HG03354 (cell line): ENCODE results near the gene WDR59.

Experiments
- ATAC-seq: cut with Tn5 transposase; IDR thresholded peaks from one replicate; pipeline ENCODE4 v1.9.1; 2021; ENCODE audit warnings: mild to moderate bottlenecking; ENCODE audit not compliant: unreplicated experiment, poor library complexity, severe bottlenecking

The WDR59 gene

DNA sequence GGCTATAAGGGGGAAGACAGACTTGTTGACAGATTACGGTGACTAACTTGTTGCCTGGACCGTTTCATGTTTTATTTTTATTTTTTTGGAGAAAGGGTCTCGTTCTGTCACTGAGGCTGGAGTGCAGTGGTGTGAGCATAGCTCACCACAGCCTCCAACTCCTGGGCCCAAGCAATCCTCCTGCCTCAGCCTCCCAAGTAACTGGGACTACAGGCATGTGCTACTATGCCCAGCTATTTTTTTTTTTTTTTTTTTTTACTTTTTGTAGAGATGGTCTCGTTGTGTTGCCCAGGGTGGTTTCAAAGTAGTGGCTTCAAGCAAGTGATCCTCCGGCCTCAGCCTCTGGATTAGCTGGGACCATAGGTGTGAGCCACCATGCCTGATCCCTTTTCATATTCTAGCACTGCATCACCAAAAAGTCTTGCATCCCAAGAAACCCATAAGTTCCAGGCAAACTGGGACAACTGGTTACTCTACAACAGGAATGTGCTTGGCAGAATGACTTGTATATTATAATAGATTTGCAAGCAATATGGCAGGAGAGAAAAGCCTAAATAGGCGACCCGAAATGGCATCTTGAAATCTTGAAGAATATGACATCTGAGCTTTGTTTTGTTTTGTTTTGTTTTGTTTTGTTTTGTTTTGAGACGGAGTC, 2.2 kb upstream of the WDR59 start:
- ATAC-seq = no peak

- no peak for ATAC-seq
These were observed 762 bp downstream of the WDR59 start for GRCh38 chr16:74984194-74984528.

DNA sequence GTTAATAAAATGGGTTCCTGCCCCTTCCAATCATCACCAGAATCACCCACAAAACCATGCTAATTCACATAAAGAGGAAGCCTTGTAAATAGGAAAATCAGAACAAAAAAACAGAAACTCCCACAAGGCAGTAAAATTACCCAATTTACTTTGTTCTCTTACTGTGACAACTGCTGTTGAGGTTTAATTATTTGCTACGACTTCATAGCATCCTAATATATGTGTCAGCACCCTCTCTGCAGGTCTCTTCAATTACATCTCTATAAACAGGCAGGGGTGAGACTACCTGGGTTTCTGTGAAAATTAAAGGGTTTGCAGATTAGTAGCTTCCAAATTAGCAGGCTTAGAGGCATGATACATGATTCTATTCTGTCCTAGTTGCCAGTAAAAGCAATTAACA, 2.7 kb downstream of the WDR59 start:
- no peak for ATAC-seq

GRCh38 chr16:74975591-74975990, 9.3 kb downstream of the WDR59 start:
- ATAC-seq = no peak

- ATAC-seq = no peak
These were observed 11.6 kb downstream of the WDR59 start for GRCh38 chr16:74973304-74973703.

DNA sequence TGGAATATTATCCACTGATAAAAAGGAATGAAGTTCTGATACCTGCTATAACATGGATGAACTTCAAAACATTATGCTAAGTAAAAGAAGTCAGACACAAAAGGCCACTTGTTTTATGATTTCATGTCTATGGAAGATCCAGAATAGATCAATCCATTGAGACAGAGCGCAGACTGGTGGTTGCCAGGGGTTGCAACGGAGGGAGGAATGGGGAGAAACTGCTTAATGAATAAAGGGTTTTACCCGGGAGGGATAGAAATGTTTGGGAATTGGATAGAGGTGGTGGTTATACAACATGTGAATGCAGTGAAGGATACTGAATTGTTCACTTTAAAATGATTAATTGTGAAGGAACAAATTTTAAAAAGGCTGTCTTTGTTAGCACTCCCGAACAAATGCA, 30.2 kb downstream of the WDR59 start:
- no peak for ATAC-seq

DNA sequence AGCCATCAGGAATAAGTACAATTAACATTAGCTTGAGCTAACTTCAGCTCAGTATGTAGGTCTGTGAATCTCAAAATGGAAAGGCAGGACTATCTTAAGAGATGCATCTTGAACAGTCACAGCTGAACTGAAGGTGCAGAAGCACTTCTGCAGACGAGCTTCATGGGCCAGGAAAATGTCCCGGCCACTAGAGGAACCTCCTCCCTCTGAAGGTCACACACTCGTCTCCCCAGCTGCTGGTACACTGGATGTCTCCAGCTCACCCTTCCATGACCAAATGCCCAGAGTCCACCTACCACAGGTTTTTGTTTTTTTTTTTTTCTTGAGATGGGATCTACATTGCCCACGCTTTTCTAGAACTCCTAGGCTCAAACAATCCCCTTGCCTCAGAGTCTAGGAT, 33.2 kb downstream of the WDR59 start:
- ATAC-seq = no peak

DNA sequence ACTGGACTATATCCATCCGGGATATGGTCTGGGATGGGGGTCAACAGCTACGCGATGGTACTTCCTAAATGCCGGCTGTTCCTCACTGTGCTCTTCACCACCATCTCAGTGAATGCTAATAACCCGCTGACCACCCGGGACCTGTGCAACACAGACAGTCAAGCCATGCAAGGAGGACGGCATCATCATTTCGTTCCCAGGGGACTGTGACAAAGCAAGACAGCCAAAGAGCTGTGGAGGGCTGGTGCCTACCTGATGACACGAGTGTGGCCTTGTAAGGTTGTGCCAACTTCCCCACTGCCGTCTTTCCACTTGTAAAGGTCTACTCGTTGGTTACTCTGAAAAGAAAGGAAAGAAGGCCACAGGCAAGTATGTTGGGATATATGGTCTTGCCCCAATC, 33.7 kb downstream of the WDR59 start:
- no peak for ATAC-seq

DNA sequence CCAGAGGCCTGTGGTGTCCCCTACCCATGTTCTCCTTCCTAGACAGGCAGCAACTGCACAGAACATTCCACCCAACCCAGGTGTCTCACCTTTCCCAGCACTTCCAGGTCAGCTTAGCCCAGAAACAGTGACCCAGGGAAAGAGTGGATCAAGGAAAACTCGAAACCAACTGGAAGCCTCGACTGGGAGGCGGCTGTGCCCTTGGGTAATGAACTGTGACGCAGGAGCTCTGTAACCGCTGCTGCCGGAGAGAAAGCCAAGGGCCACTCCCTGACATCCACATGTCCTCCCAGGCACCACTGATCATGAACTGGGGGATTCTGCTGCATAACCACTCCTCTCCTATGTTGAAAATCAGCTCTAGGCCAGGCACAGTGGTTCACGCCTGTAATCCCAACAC, 34.4 kb downstream of the WDR59 start:
- ATAC-seq = no peak

DNA sequence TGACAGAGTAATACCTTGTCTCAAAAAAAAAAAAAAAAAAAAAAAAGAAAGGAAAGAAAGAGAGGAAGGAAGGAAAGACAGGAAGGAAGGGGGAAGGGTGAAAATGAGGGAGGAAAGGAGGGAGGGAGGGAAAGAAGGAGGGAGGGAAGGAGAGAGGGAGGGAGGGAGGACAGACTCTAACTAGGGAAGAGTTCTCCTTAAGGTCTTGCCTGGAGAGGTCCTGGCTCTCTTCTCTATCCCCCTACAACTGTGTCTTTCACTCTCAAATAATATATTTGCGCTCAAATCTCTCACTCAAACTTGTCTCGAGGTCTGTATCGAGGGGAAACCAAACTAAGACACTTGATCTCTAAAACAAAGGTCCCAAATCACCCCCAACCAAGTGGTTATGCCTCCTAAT, 35.6 kb downstream of the WDR59 start:
- no peak for ATAC-seq

DNA sequence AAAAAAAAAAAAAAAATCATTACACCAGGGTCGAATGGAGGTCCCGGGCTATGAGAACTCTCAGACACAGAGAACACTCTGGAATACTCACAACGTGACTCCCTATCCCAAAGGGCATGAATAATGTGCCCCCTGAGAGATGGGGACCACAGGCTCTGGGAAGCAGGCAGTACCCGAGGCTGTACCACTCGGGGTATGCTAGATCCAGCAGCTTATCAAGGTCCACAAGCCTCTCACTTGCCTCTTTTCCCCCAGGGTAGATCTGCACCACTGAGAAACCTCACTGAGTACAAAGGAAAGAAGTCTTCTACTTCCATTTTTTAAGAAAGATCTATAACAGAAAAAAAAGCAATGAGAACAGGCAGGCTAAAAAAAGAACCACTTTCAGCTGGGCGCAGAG, 40.5 kb downstream of the WDR59 start:
- no peak for ATAC-seq

GRCh38 chr16:74942977-74943918, 41.7 kb downstream of the WDR59 start:
- ATAC-seq = no peak

GRCh38 chr16:74942566-74942965, 42.4 kb downstream of the WDR59 start:
- no peak for ATAC-seq

DNA sequence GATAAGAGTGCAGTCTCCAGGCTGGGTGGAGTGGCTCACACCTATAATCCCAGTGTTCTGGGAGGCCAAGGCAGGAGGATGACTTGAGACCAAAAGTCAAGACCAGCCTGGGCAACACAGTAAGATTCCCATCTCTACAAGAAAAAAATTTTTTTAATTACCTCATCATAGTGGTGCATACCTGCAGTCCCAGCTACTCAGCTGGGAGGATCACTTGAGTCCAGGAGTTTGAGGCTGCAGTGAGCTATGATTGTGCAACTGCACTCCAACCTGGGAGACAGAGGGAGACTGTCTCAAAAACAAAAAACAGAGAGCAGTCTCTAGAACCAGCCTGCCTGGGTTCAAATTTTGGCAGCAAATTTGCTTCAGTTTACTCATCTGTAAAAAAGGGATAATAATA, 45.2 kb downstream of the WDR59 start:
- no peak for ATAC-seq

GRCh38 chr16:74936902-74937560, 47.9 kb downstream of the WDR59 start:
- ATAC-seq = peak; percentile 98

DNA sequence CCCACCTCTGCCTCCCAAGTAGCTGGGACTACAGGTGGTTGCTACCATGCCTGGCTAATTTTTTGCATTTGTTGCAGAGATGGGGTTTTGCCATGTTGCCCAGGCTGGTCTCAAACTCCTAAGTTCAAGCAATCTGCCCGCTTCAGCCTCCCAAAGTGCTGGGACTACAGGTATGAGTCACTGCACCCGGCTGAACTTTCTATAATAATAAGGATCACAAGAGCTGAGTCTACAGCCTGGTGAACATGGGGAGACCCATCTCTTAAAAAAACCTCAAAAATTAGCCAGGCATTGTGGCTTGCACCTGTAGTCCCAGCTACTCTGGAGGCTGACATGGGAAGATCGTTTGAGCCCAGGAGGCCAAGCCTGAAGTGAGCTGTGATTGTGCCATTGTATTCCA, 53.5 kb downstream of the WDR59 start:
- ATAC-seq = no peak

DNA sequence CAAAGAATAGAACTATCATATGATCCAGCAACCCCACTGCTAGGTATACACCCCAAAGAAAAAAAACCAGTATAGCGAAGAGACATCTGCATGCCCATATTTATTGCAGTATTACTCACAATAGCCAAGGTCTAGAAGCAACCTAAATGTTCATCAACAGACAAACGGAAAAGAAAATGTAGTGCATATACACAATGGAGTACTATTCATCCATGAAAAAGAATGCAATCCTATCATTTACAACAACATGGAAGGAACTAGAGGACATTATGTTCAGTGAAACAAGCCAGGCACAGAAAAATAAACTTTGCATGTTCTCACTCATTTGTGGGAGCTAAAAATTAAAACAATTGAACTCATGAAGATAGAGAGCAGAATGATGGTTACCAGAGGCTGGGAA, 55.3 kb downstream of the WDR59 start:
- ATAC-seq = no peak

DNA sequence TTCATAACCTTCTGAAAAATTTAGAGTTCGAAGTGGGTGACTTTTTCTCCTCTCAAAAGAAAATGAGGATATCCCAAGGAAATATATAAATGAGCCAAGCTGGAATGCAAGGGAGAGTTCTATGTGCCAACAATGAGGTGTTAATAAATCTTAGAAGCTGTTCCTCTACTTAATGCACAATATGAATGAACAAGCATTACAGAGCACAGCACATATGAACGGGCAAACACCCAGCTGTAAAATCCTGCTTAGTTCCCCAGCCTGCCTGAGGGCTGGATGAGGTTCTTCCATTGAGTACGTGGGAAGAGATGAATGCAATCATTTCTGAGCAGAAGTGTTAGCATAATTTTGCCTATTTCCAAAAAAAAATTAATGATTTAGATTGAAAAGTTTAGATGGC, 58.1 kb downstream of the WDR59 start:
- ATAC-seq = no peak

GRCh38 chr16:74923766-74924460, 61.0 kb downstream of the WDR59 start:
- no peak for ATAC-seq
